Measurements from ENCODE around the gene NAALADL1. TPM values are rescaled to one million over a fixed set of nuclear protein-coding genes. Genes with fewer than 3 reads are reported as not detected.

Gene NAALADL1
- total and polyA plus RNA-seq, 12 donors = 1.3 to 15.7 (median 5.5) TPM

DNA sequence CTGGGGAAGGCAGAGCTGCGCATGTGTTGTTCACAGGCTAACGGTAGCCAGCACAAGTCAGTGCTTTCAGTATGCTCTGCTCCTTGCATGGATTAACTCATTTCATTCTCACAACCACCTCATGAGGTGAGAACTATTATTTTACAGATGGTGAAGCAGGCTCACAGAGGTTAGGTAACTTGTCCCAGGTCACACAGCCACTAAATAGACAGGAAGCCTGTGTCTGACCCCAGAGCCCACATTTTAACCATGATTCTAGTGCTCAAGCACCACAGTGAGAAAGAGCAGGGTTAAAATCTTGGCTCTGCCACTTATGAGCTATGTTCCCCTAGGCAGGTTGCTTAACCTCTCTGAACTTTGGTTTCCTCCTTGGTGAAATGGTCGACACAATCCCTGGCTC, 37.4 kb downstream of the NAALADL1 start:
- H3K4me3 ChIP-seq = no peak overlapping the region
- 70 to 100% (median 86%) methylated on average over 2 to 3 of the region's 3 CpGs for WGBS, 4 donors
- no peak overlapping the region for H3K27ac ChIP-seq
- DNase-seq = no peak
- no peaks in the 10 kb centered on the region for H3K9me3 ChIP-seq (replicated peaks in 1 of 3)
- H3K36me3 ChIP-seq (replicated peaks in 1 of 2) = peaks cover 0 to 29% of the 10 kb centered on the region in 2 donors
- TF ChIP-seq POLR2A (IDR thresholded peaks at IDR 0.05) = no peak
- TF ChIP-seq, protein P1, sequence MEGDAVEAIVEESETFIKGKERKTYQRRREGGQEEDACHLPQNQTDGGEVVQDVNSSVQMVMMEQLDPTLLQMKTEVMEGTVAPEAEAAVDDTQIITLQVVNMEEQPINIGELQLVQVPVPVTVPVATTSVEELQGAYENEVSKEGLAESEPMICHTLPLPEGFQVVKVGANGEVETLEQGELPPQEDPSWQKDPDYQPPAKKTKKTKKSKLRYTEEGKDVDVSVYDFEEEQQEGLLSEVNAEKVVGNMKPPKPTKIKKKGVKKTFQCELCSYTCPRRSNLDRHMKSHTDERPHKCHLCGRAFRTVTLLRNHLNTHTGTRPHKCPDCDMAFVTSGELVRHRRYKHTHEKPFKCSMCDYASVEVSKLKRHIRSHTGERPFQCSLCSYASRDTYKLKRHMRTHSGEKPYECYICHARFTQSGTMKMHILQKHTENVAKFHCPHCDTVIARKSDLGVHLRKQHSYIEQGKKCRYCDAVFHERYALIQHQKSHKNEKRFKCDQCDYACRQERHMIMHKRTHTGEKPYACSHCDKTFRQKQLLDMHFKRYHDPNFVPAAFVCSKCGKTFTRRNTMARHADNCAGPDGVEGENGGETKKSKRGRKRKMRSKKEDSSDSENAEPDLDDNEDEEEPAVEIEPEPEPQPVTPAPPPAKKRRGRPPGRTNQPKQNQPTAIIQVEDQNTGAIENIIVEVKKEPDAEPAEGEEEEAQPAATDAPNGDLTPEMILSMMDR (IDR thresholded peaks at IDR 0.05) = no peak
- H3K27me3 ChIP-seq = no peaks in the 10 kb centered on the region
- intact Hi-C loops (cut with DNase I) = loop anchor here in 1 of 2 donors (10.0 kb wide), 1 partner anchor 96 kb away; the partner anchor contains the start of gene PPP2R5B
- no peaks in the 10 kb centered on the region for H3K4me1 ChIP-seq (replicated peaks in 1 of 2)

DNA sequence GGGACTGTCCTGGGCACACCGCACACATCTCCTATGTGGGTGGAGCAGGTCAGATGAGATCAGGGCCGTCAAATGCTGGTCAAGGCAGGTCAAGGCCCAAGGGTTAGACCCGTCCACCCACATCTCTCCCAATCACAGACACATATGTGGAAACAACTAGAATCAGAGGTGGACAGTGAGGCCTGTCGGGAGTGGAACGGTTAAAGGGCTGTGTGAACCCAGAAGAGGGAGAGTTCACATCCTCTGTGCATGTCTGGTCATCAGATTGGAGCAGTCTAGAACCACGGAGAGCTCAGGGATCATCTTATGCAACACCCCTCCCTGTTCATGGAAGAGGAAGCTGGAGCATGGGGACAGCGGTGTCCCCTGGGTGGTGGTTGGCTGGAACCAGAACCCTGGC, 38.5 kb downstream of the NAALADL1 start:
- no peak overlapping the region for H3K27ac ChIP-seq
- WGBS, 4 donors = 86 to 92% (median 88%) methylated on average over 7 of the region's 7 CpGs
- no peak for DNase-seq
- no peaks in the 10 kb centered on the region for H3K27me3 ChIP-seq
- H3K4me3 ChIP-seq = no peak overlapping the region
- H3K4me1 ChIP-seq (replicated peaks in 1 of 2) = peaks cover 1 to 8% of the 10 kb centered on the region in 2 donors
- H3K9me3 ChIP-seq (replicated peaks in 1 of 3) = no peaks in the 10 kb centered on the region
- intact Hi-C loops (cut with DNase I) = loop anchor here (10.0 kb wide), 3 partner anchors 55 to 175 kb away; partner anchors contain the start of genes CDC42BPG (in 1 of the 2) and PPP2R5B (in 1 of the 2)
- peaks cover 0 to 29% of the 10 kb centered on the region in 2 donors for H3K36me3 ChIP-seq (replicated peaks in 1 of 2)
- TF ChIP-seq POLR2A (IDR thresholded peaks at IDR 0.05) = no peak
- TF ChIP-seq, protein P1 (IDR thresholded peaks at IDR 0.05) = no peak

DNA sequence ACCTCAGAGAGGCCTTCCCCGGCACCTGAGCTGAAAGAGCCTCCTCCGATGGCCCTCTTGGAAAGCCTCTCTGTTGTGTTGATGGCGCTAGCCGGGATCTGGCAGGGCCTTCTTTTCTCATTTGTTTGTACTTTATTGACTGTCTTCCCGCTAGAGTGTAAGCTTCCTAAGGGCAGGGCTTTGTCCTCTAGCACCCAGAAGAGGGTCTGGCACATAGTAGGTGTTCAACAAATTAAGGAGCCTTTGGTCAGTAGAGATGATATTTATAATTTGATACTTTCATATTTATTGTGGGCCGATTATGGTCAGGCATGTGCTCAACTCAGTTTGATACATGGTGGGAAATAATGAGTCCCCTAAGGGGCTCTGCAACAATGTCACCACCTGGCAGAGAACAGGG, 40.4 kb downstream of the NAALADL1 start:
- TF ChIP-seq, protein P1 (IDR thresholded peaks at IDR 0.05) = no peak
- no peak for TF ChIP-seq POLR2A (IDR thresholded peaks at IDR 0.05)
- H3K36me3 ChIP-seq (replicated peaks in 1 of 2) = peaks cover 0 to 29% of the 10 kb centered on the region in 2 donors
- 92 to 97% (median 95%) methylated on average over 6 of the region's 6 CpGs for WGBS, 4 donors
- peaks cover 9 to 16% of the 10 kb centered on the region in 2 donors for H3K4me1 ChIP-seq (replicated peaks in 1 of 2)
- H3K4me3 ChIP-seq = no peak overlapping the region
- no peak for DNase-seq
- H3K27me3 ChIP-seq = no peaks in the 10 kb centered on the region
- intact Hi-C loops (cut with DNase I) = loop anchor here in 1 of 2 donors (10.0 kb wide), 2 partner anchors 57 to 173 kb away; partner anchors contain the start of gene CDC42BPG
- no peaks in the 10 kb centered on the region for H3K9me3 ChIP-seq (replicated peaks in 1 of 3)
- no peak overlapping the region for H3K27ac ChIP-seq

DNA sequence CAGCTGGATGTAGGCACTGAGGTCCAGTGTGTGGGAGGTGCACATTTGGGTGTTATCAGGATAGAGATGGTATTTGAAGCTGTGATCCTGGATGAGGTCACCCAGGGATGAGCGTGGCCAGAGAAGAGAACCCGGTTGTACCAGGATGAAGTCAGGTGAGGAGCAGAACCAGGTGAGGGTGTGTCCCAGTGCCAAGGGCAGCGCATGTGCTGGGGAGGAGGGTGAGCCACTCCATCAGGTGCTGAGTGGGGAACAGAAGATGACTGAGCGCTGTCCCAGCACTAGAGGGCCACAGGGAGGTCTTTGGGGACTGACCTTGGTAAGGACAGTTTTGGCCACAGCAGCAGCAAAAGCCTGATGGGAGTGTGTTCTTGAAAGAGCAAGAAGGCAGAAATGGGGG, 41.6 kb downstream of the NAALADL1 start:
- no peak for DNase-seq
- Histone ChIP-seq H3K27ac (no peak overlapping the region), H3K36me3 (replicated peaks in 1 of 2) (peaks cover 0 to 27% of the 10 kb centered on the region in 2 donors), H3K27me3 (no peaks in the 10 kb centered on the region), H3K4me3 (no peak overlapping the region), H3K9me3 (replicated peaks in 1 of 3) (no peaks in the 10 kb centered on the region), H3K4me1 (replicated peaks in 1 of 2) (peaks cover 12 to 17% of the 10 kb centered on the region in 2 donors)
- TF ChIP-seq, protein P1 (IDR thresholded peaks at IDR 0.05) = no peak
- TF ChIP-seq POLR2A (IDR thresholded peaks at IDR 0.05) = no peak
- WGBS, 4 donors = 76 to 94% (median 82%) methylated on average over 4 of the region's 4 CpGs
- intact Hi-C loops (cut with DNase I) = loop anchor here in 1 of 2 donors (10.0 kb wide), 2 partner anchors 58 to 172 kb away; partner anchors contain the start of gene CDC42BPG
